Fibroblast of lung (primary cell): Measurements from ENCODE around the gene WWOX. TPM values are rescaled to one million over a fixed set of nuclear protein-coding genes. Genes with fewer than 3 reads are reported as not detected.

Experiments used
- DNase-seq, 2 donors: peaks; one replicate each; pipeline versions ENCODE4 v3.0.0 to v3.0.0-alpha.2; 2010; ENCODE audit warnings: low read depth in 2 of 2
- H2AFZ ChIP-seq: 2 replicates; pipeline ENCODE4 v1.5.1; 2012; ENCODE audit warnings: low read length, control low read depth, inconsistent platforms
- H3K27ac ChIP-seq: 2 replicates; pipeline ENCODE4 v1.5.1; 2011; ENCODE audit warnings: low read length, control low read depth; ENCODE audit not compliant: insufficient read depth
- H3K27me3 ChIP-seq: 2 replicates; pipeline ENCODE4 v1.5.1; 2011; ENCODE audit warnings: mild to moderate bottlenecking, low read length; ENCODE audit not compliant: control insufficient read depth, insufficient read depth
- H3K36me3 ChIP-seq: 2 replicates; pipeline ENCODE4 v1.5.1; 2011; ENCODE audit warnings: low read length; ENCODE audit not compliant: control insufficient read depth, insufficient read depth
- H3K4me1 ChIP-seq: 2 replicates; pipeline ENCODE4 v1.5.1; 2011; ENCODE audit warnings: low read length; ENCODE audit not compliant: control insufficient read depth, insufficient read depth; ENCODE audit errors: extremely low read depth
- H3K4me2 ChIP-seq: 2 replicates; pipeline ENCODE4 v1.5.1; 2011; ENCODE audit warnings: low read length, control low read depth; ENCODE audit not compliant: insufficient read depth; ENCODE audit errors: extremely low read depth
- H3K4me3 ChIP-seq, 4 experiments: fragments of 200-600 bp in 1 of 4; sonication (generic) in 1 of 4; replicated peaks in 1 of 4; 2 replicates each; pipeline ENCODE4 v1.5.1; 2011 to 2016; ENCODE audit warnings: low read length in 4 of 4, low read depth in 3 of 4, mild to moderate bottlenecking in 3 of 4, control low read depth in 2 of 4, inconsistent platforms in 1 of 4, mixed read lengths in 1 of 4; ENCODE audit not compliant: insufficient read depth in 1 of 4; ENCODE audit errors: control extremely low read depth in 1 of 4
- H3K79me2 ChIP-seq: 2 replicates; pipeline ENCODE4 v1.5.1; 2012; ENCODE audit warnings: mild to moderate bottlenecking, low read length, inconsistent platforms; ENCODE audit not compliant: control insufficient read depth, insufficient read depth
- H3K9ac ChIP-seq: 2 replicates; pipeline ENCODE4 v1.5.1; 2011; ENCODE audit warnings: mild to moderate bottlenecking, low read length, control low read depth; ENCODE audit not compliant: insufficient read depth
- H3K9me3 ChIP-seq: 2 replicates; pipeline ENCODE4 v1.5.1; 2012; ENCODE audit warnings: low read depth, low read length; ENCODE audit not compliant: control insufficient read depth, insufficient read depth
- H4K20me1 ChIP-seq: 2 replicates; pipeline ENCODE4 v1.5.1; 2011; ENCODE audit warnings: low read length; ENCODE audit not compliant: control insufficient read depth, insufficient read depth; ENCODE audit errors: extremely low read depth
- EZH2 ChIP-seq: IDR thresholded peaks from 2 replicates; pipeline ENCODE4 v1.5.1; 2012; ENCODE audit warnings: low read length, control low read depth, mild to moderate bottlenecking; ENCODE audit errors: missing control alignments
- polyA plus RNA-seq, 2 donors: library from polyadenylated mRNA; depleted of rRNA in 1 of 2; stranded (reverse) in 1 of 2; unstranded in 1 of 2; fragments of >200 nt; gene quantifications; 2 replicates each; pipeline ENCODE4 v1.2.1, GENCODE V29; 2011 to 2012; ENCODE audit warnings: missing spikeins in 1 of 2
- total RNA-seq: library from RNA; depleted of rRNA; stranded (reverse); fragments of >200 nt; gene quantifications from 2 replicates; pipeline ENCODE4 v1.2.1, GENCODE V29; 2014
- TF ChIP-seq, protein P1 (sequence below), 2 donors: IDR thresholded peaks in 1 of 2; conservative IDR thresholded peaks in 1 of 2; 1 replicate in 1 of 2; 2 replicates in 1 of 2; pipeline ENCODE4 v1.5.1; 2011 to 2012; ENCODE audit warnings: low read length in 2 of 2, control low read depth in 1 of 2, inconsistent platforms in 1 of 2, low read depth in 1 of 2, mild to moderate bottlenecking in 1 of 2

WWOX gene
- total and polyA plus RNA-seq, 2 donors (not counting 1 experiment from before 2014, with no cell fraction given) = 5.6 to 16.3 TPM

DNA sequence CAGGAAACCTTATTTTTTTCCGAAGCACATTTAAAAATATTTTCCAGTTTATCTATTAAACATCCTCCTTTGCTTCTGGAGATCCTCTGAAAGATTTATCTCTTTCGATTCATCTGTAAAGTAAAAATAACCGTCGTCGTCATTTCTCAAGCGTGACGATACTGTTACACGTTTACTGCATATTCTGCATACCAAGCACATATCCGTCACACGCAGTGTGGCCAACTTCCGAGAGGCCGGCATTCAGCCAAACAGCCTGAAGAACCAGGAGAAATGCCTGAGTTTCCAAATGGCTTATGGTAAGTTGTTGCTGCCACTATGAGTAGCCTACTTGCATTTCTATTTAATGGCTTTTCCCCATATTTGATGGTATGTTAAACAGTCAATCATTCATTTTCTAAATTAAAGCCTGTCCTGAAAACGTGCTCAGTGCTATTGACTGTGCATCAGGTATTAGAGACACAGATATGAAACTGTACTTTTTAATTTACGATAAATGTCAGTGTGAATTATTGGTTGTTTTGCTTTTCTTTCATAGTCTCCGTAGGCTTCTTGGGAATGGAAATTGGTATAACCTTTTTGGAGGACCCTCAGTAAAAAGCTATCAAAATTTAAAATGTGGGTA is 275.7 kb downstream of the WWOX start:
- TF ChIP-seq EZH2 = no peak
- TF ChIP-seq, protein P1, sequence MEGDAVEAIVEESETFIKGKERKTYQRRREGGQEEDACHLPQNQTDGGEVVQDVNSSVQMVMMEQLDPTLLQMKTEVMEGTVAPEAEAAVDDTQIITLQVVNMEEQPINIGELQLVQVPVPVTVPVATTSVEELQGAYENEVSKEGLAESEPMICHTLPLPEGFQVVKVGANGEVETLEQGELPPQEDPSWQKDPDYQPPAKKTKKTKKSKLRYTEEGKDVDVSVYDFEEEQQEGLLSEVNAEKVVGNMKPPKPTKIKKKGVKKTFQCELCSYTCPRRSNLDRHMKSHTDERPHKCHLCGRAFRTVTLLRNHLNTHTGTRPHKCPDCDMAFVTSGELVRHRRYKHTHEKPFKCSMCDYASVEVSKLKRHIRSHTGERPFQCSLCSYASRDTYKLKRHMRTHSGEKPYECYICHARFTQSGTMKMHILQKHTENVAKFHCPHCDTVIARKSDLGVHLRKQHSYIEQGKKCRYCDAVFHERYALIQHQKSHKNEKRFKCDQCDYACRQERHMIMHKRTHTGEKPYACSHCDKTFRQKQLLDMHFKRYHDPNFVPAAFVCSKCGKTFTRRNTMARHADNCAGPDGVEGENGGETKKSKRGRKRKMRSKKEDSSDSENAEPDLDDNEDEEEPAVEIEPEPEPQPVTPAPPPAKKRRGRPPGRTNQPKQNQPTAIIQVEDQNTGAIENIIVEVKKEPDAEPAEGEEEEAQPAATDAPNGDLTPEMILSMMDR (conservative IDR thresholded peaks at IDR 0.05 in 1 of 2, IDR thresholded peaks at IDR 0.05 in 1 of 2; ENCODE audit: low read depth in 1 of 2, low read length in 2 of 2) = no peak
- H3K4me1 ChIP-seq = no peaks in the 10 kb centered on the region
- no peak overlapping the region for H3K9ac ChIP-seq
- no peaks in the 10 kb centered on the region for H3K36me3 ChIP-seq
- H3K27ac ChIP-seq = no peak overlapping the region
- H3K4me2 ChIP-seq = no peak overlapping the region
- H3K79me2 ChIP-seq = no peaks in the 10 kb centered on the region
- no peaks in the 10 kb centered on the region for H3K27me3 ChIP-seq
- no peak for DNase-seq
- H4K20me1 ChIP-seq = no peaks in the 10 kb centered on the region
- H3K4me3 ChIP-seq = no peak overlapping the region
- H3K9me3 ChIP-seq = no peaks in the 10 kb centered on the region
- H2AFZ ChIP-seq = no peak overlapping the region

GRCh38 chr16:78376452-78376851 is 277.0 kb downstream of the WWOX start:
- H3K9ac ChIP-seq = no peak overlapping the region
- H3K9me3 ChIP-seq = no peaks in the 10 kb centered on the region
- TF ChIP-seq, protein P1 (conservative IDR thresholded peaks at IDR 0.05 in 1 of 2, IDR thresholded peaks at IDR 0.05 in 1 of 2; ENCODE audit: low read depth in 1 of 2, low read length in 2 of 2) = no peak
- no peak for TF ChIP-seq EZH2
- no peaks in the 10 kb centered on the region for H3K36me3 ChIP-seq
- H3K4me2 ChIP-seq = no peak overlapping the region
- no peaks in the 10 kb centered on the region for H3K27me3 ChIP-seq
- H4K20me1 ChIP-seq = no peaks in the 10 kb centered on the region
- no peak overlapping the region for H2AFZ ChIP-seq
- no peak overlapping the region for H3K27ac ChIP-seq
- H3K4me1 ChIP-seq = no peaks in the 10 kb centered on the region
- no peak for DNase-seq
- no peak overlapping the region for H3K4me3 ChIP-seq
- no peaks in the 10 kb centered on the region for H3K79me2 ChIP-seq

DNA sequence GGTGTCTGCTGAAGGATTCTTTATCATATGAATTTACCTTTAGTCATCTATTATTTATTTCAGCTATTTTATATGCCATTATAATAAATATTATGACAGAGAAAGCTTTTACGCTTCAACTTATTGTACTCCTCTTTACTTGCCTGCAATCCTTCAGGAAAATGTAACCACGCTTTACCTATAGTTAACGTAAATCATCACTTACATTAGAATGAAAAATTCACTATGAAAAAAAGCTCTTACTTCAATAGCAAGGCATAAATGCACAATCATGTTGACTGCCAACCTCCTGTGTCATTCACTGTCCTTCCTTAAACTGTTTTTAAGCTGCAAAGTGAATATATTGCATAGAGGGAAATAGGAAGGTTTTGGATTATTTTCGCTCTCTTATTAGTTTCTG is 277.9 kb downstream of the WWOX start:
- Histone ChIP-seq H3K4me3 (no peak overlapping the region), H3K79me2 (no peaks in the 10 kb centered on the region), H3K9ac (no peak overlapping the region), H3K27me3 (no peaks in the 10 kb centered on the region), H3K9me3 (no peaks in the 10 kb centered on the region), H2AFZ (no peak overlapping the region), H4K20me1 (no peaks in the 10 kb centered on the region), H3K27ac (no peak overlapping the region), H3K4me2 (no peak overlapping the region), H3K4me1 (no peaks in the 10 kb centered on the region), H3K36me3 (no peaks in the 10 kb centered on the region)
- DNase-seq = no peak
- TF ChIP-seq, protein P1 (conservative IDR thresholded peaks at IDR 0.05 in 1 of 2, IDR thresholded peaks at IDR 0.05 in 1 of 2; ENCODE audit: low read depth in 1 of 2, low read length in 2 of 2) = no peak
- no peak for TF ChIP-seq EZH2
